Measurements from ENCODE around the gene AMMECR1.

Gene AMMECR1

GRCh38 chrX:110201799-110202198 is 116.1 kb downstream of the AMMECR1 start:
- no peak for DNase-seq

DNA sequence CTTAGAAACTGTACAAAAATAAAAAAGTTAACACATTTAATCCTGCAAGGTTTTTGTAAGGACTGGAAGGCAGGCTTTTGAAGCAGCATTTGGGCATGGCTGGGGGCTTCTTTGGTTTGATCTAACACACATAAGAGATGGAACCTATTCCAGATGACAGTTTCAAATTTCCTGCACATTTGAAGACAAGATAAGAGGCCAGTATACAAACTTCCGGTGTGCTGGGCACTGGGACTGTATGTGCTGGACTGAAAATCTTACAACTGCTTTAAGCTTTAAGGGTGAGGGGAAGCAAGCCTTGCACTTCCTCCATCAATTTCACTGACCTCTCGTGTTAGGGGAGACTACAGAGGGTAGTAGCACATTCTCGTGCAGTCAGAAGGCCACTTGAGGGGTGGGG is 122.9 kb downstream of the AMMECR1 start:
- DNase-seq: no peak

GRCh38 chrX:110192516-110192915 is 125.4 kb downstream of the AMMECR1 start:
- DNase-seq: no peak

- DNase-seq: no peak
Observed at GRCh38 chrX:110188701-110189558, 129.0 kb downstream of the AMMECR1 start.

DNA sequence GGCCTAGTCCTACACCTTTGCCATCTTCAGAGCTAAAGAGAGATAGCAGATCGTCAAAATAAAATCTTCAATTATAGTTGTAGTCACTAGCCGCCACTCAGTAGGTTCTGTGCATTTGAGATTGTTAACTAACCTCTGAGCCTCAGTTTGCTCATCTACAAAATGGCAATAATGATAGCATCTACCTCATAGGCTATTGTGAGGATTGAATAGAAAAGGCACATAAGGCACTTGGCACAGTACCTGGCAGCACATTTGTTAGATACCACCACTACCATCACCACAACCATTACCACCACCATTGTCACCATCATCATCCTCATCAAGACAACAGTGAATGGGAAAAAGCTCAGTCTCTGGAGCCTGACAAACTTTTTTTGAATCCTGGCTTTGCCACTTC is 134.6 kb downstream of the AMMECR1 start:
- DNase-seq: no peak

DNA sequence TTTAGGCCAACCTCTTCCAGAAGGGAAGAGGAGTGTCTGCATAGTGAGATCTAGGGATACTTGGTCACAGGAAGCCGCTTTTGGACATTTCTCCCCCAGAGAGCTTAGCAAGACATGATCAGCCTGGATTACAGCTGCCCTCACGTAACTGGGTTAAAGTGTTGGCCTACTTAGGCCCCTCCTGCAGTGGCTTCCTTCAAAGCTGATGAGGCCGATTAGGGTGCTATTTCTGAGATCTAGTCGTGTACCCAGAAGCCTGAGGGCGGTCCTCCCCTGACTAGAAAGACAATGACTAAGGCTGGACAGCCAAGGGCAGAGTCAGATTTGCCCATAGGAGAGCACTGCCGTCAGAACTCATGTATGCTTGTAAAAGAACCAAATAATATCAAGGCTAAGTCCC is 135.0 kb downstream of the AMMECR1 start:
- DNase-seq: no peak

GRCh38 chrX:110182362-110182761 is 135.5 kb downstream of the AMMECR1 start:
- DNase-seq: no peak

GRCh38 chrX:110181459-110182137 is 136.3 kb downstream of the AMMECR1 start:
- DNase-seq: no peak

GRCh38 chrX:110180928-110181310 is 137.0 kb downstream of the AMMECR1 start:
- DNase-seq: no peak

- no peak for DNase-seq
Observed at GRCh38 chrX:110180176-110180927, 137.5 kb downstream of the AMMECR1 start.

DNA sequence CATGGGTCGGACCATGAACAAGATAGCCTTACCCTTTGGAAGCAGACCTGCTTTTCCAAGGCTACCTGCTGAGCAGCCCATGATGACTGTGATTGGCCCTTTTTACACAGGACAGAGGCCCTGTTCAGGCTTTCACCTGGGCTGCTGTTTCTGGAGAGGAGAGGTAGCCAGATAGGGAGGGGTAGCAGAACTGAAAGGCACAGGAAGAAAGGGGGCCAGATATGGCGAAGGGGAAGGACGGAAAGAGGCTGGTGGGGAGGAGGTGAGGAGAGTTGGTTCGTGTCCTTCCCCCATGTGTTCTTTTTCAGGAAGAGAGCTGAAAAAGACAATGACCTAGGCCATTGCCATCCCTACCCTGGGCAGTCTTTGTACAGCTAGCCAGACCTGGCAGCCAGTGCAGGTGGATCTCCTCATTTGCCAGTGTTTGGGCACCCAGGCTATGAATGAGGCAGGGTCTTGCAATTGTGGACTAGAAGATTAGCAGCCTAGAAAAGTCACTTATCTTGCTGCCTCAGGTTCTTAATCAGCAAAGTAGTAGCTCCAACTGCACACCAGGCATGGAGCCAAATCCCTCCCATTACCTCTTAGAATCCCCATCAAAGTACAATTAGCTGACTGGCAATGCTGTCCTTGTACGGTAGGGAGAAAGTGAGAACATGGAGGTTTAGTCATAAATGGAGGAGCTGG is 139.6 kb downstream of the AMMECR1 start:
- DNase-seq: no peak

DNA sequence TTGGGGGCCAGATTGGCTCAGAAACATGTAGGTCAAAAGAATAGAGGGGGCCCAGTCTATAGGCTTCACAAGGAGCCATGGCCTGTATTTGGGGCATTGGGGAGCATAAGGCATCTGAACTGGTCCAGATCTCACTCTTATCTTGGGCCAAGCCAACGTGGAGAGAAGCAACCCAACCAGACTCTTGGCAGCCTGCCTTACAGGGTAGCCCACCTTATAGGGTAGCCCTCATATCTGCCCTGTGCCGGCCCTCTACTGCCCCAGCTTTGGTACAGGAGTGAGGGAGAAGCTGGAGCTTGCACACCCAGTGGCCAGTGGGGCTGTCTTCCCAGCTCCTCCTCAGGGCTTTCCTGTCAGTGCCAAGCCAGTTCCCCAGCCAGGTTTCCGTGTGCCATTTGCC is 142.2 kb downstream of the AMMECR1 start:
- DNase-seq: no peak

DNA sequence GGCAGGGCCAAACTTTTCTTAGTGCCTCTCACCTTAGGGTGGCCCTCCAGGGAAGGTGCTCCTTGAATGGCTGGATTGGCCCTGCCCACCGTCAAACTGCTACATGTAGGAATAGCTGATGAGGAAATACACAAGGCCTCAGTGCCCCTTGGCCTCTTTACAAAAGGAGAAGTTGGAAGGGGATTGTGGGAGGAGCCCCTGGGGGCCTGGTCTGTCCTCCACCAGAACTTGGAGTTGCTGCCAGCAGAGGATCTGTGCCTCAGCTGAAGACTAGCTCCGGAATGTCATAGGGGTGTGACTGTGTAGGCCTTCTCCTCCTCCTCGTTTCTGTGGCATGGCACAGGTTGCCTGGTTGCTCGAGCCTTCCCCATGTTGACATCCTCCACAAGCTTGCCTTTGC is 142.7 kb downstream of the AMMECR1 start:
- no peak for DNase-seq

DNA sequence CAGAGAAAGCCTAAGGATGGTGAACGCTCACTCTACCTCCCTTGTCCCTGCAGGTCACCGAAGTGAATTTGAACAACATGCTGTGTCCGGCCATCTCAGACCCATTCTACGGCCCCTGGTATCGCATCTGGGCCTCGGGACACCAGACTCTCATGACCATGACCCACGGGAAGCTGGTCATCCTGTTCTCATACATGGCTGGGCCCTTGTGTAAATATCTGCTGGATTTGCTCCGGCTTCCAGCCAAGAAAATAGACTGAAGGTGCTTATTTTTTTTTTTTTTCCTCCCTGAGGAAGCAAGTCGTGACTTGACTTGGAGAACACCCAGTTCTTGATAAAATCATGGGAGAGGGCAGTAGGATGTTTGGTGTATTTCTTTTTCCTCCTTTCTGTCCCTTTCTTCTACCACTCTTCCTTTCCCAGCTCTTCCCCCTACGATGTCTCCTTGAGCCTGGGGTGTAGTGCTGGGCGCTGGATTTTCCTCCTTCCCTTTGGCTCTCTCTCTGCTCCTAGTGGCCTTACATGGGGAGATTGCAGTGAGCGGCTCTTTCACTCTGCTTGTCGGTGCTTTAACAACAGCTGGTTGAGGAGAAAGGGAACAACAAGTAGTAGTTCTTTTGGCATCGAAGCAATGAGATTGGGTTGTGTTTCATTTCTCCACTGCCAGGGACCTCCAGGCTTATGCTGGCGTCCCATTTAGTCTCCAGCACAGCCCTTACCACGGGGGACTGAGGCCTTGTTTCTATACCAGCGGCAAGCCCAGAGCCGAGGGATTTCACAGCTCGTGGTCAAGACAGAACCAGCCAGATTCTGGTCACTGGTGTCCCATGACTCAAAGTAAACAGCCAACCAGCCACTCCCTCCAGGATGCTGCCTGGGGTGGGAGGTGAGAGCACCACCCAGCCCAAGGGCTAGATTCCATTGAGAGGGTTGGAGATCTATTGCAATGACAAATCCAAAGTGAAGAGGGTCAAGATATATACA is 144.4 kb downstream of the AMMECR1 start:
- DNase-seq: no peak

DNA sequence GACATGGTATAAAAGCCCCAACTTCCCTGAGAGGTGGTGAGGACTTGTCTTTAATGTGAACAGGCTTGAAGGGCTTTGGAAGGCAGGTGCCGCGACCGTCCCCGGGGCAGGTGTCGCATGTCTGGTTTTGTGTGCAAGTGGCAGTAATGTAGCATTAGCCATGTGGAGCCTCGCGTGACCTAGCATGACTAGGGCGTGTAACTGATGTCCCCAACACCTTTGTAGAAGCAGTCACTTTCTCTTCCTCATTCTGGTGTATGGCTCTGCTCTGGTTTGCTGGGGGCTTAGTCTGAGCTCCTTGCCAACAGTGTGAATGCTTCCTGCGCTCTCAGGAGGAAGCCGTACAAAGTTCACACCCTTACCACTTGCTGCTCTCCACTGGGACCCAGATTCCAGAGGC is 145.7 kb downstream of the AMMECR1 start:
- DNase-seq: no peak

DNA sequence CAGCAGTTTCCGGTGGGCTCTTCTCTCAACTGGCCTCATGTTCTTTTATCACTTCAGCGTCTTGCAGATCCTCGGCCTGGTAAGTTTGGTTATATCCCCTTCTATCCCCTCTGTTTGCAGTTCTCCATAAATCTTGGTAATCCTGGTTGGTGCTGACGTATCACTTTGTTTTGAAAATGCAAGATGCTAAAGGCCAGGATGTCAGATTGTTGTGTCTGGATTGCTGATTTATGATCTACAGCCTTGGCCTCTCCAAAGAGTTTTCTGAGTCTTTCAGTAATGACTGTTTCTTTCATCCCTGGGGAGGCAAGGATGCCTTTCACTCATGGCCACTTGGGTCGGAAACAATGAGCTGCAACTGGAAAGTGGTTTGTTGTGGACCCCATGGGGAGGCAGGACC is 146.4 kb downstream of the AMMECR1 start:
- DNase-seq: no peak

GRCh38 chrX:110170029-110170428 is 147.9 kb downstream of the AMMECR1 start:
- no peak for DNase-seq

GRCh38 chrX:110168585-110168984 is 149.3 kb downstream of the AMMECR1 start:
- DNase-seq: no peak

DNA sequence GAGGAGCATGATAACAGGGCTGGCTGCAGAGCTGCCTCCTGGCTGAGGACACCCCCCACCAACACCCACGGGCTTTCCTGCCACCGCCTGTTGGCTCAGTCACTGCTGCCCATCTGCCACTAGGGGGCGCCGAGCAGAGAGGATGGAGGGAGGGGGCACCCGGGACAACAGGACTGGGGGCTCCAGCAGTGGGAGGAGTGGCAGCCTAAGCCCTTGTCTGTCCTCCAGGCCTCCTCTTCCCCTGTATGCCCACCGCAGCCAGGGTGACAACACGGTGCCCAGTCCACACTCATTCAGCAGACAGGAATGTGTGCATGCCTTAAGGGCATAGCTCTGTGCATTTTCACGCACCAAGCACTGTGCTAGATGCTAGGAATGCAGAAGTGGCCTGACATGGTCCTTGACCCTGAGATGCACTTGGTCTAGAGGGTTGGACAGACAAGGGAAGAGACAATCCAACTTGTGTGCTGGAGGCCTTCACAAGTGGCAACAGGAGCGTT is 149.9 kb downstream of the AMMECR1 start:
- peak; percentile 52 for DNase-seq

GRCh38 chrX:110163488-110163887 is 154.4 kb downstream of the AMMECR1 start:
- DNase-seq: no peak

GRCh38 chrX:110162867-110163266 is 155.0 kb downstream of the AMMECR1 start:
- no peak for DNase-seq

DNA sequence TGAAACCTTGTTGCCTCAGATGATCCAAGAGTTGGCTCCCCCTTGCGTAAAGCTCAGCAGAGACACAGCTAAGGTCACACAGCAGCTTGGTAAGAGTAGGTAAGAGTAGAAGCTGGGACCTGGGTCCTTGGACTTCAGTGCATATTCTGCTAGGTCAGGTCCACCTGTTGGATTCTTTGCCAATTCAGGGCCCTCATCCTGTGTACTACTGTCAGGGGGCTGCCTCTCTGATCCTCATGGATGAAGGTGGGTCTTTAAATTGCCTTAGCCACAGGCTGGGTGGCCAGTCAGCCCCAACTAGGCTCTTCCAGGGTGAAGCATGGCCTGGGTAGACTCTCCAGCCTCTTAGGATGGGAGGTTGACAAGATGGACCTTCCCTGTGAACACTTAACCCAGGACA is 155.8 kb downstream of the AMMECR1 start:
- no peak for DNase-seq

Data from activated T-cell treated with anti-CD3 and anti-CD28 coated beads, Interleukin-2, amount 50 U/mL, for 1 hour (primary cell).